Stomach smooth muscle (tissue), 2 donors: Measurements from ENCODE around the gene DDX11.
"Not testable (repeated sequence)": the region's sequence is repeated elsewhere in the genome, so short reads cannot be mapped to it uniquely, and the experiment has no call there.

Experiments used
- H3K27ac ChIP-seq: one replicate; pipeline ENCODE4 v1.7.0; 2013; ENCODE audit warnings: mild to moderate bottlenecking, low read length, inconsistent platforms
- H3K27me3 ChIP-seq, 2 donors: one replicate each; pipeline ENCODE4 v1.7.0; 2013; ENCODE audit warnings: low read length in 2 of 2; ENCODE audit not compliant: insufficient read depth in 2 of 2, control insufficient read depth in 1 of 2
- H3K36me3 ChIP-seq, 2 donors: one replicate each; pipeline ENCODE4 v1.7.0; 2013; ENCODE audit warnings: low read length in 2 of 2; ENCODE audit not compliant: control insufficient read depth in 2 of 2, insufficient read depth in 2 of 2
- H3K4me1 ChIP-seq: one replicate; pipeline ENCODE4 v1.7.0; 2013; ENCODE audit warnings: low read length; ENCODE audit not compliant: control insufficient read depth, insufficient read depth
- H3K4me3 ChIP-seq, 2 donors: one replicate each; pipeline ENCODE4 v1.7.0; 2013; ENCODE audit warnings: low read length in 2 of 2
- H3K9ac ChIP-seq, 2 donors: one replicate each; pipeline ENCODE4 v1.7.0; 2013; ENCODE audit warnings: low read length in 2 of 2, mild to moderate bottlenecking in 1 of 2
- H3K9me3 ChIP-seq, 2 donors: one replicate each; pipeline ENCODE4 v1.7.0; 2013; ENCODE audit warnings: low read length in 2 of 2; ENCODE audit not compliant: control insufficient read depth in 2 of 2
- donor health status: healthy.
- donor health status: Pancreatic carcinoma.

Gene DDX11

GRCh38 chr12:31084241-31084640 is 10.6 kb downstream of the DDX11 start:
- H3K4me3 ChIP-seq, H3K9ac ChIP-seq, H3K4me1 ChIP-seq, H3K9me3 ChIP-seq, H3K27ac ChIP-seq, H3K27me3 ChIP-seq, H3K36me3 ChIP-seq: not testable (repeated sequence)

GRCh38 chr12:31086032-31086431 is 12.4 kb downstream of the DDX11 start:
- H3K27ac ChIP-seq, H3K9ac ChIP-seq, H3K27me3 ChIP-seq: not testable (repeated sequence)

GRCh38 chr12:31087486-31087885 is 13.8 kb downstream of the DDX11 start:
- H3K36me3 ChIP-seq, H3K4me1 ChIP-seq, H3K27me3 ChIP-seq: not testable (repeated sequence)

More at GRCh38 chr12:31086032-31086431, 12.4 kb downstream of the DDX11 start:
- H3K4me1 ChIP-seq, H3K9me3 ChIP-seq, H3K36me3 ChIP-seq, H3K4me3 ChIP-seq: not testable (repeated sequence)

GRCh38 chr12:31087956-31088355 is 14.3 kb downstream of the DDX11 start:
- H3K9me3 ChIP-seq, H3K9ac ChIP-seq, H3K4me3 ChIP-seq, H3K27ac ChIP-seq, H3K27me3 ChIP-seq, H3K4me1 ChIP-seq: not testable (repeated sequence)
- peaks cover 6 to 10% of the 10 kb centered on the region in 2 donors for H3K36me3 ChIP-seq

More at GRCh38 chr12:31087486-31087885, 13.8 kb downstream of the DDX11 start:
- H3K9me3 ChIP-seq, H3K9ac ChIP-seq, H3K4me3 ChIP-seq, H3K27ac ChIP-seq: not testable (repeated sequence)

GRCh38 chr12:31089072-31089471 is 15.4 kb downstream of the DDX11 start:
- peaks cover 6 to 9% of the 10 kb centered on the region in 2 donors for H3K36me3 ChIP-seq
- no peaks in the 10 kb centered on the region for H3K4me1 ChIP-seq
- H3K27ac ChIP-seq, result no peak overlapping the region
- no peak overlapping the region for H3K9ac ChIP-seq
- no peaks in the 10 kb centered on the region for H3K27me3 ChIP-seq
- H3K9me3 ChIP-seq, result no peaks in the 10 kb centered on the region
- H3K4me3 ChIP-seq, result no peak overlapping the region

- H3K9me3 ChIP-seq, H3K9ac ChIP-seq, H3K36me3 ChIP-seq, H3K4me1 ChIP-seq, H3K4me3 ChIP-seq, H3K27ac ChIP-seq, H3K27me3 ChIP-seq: not testable (repeated sequence)
These were observed 18.0 kb downstream of the DDX11 start for GRCh38 chr12:31091629-31092028.

- not testable (repeated sequence) for H3K9me3 ChIP-seq, H3K27ac ChIP-seq, H3K36me3 ChIP-seq, H3K9ac ChIP-seq, H3K4me3 ChIP-seq, H3K4me1 ChIP-seq, H3K27me3 ChIP-seq
These were observed 19.1 kb downstream of the DDX11 start for GRCh38 chr12:31092718-31093117.

- H3K27ac ChIP-seq, H3K9me3 ChIP-seq, H3K4me1 ChIP-seq, H3K27me3 ChIP-seq, H3K9ac ChIP-seq, H3K36me3 ChIP-seq, H3K4me3 ChIP-seq: not testable (repeated sequence)
These were observed 21.6 kb downstream of the DDX11 start for GRCh38 chr12:31095080-31095860.

GRCh38 chr12:31096251-31097065 is 22.8 kb downstream of the DDX11 start:
- not testable (repeated sequence) for H3K9ac ChIP-seq, H3K36me3 ChIP-seq, H3K27ac ChIP-seq, H3K9me3 ChIP-seq, H3K27me3 ChIP-seq, H3K4me3 ChIP-seq, H3K4me1 ChIP-seq

GRCh38 chr12:31097819-31098218 is 24.2 kb downstream of the DDX11 start:
- not testable (repeated sequence) for H3K27me3 ChIP-seq, H3K9ac ChIP-seq, H3K27ac ChIP-seq, H3K36me3 ChIP-seq, H3K9me3 ChIP-seq, H3K4me1 ChIP-seq, H3K4me3 ChIP-seq

- H3K36me3 ChIP-seq, H3K9ac ChIP-seq, H3K4me3 ChIP-seq, H3K27me3 ChIP-seq, H3K27ac ChIP-seq, H3K4me1 ChIP-seq, H3K9me3 ChIP-seq: not testable (repeated sequence)
These were observed 24.7 kb downstream of the DDX11 start for GRCh38 chr12:31098363-31098762.
